ENCODE measurements around the gene RPIA.
"Not testable (repeated sequence)": the region's sequence is repeated elsewhere in the genome, so short reads cannot be mapped to it uniquely, and the experiment has no call there.

RPIA gene

DNA sequence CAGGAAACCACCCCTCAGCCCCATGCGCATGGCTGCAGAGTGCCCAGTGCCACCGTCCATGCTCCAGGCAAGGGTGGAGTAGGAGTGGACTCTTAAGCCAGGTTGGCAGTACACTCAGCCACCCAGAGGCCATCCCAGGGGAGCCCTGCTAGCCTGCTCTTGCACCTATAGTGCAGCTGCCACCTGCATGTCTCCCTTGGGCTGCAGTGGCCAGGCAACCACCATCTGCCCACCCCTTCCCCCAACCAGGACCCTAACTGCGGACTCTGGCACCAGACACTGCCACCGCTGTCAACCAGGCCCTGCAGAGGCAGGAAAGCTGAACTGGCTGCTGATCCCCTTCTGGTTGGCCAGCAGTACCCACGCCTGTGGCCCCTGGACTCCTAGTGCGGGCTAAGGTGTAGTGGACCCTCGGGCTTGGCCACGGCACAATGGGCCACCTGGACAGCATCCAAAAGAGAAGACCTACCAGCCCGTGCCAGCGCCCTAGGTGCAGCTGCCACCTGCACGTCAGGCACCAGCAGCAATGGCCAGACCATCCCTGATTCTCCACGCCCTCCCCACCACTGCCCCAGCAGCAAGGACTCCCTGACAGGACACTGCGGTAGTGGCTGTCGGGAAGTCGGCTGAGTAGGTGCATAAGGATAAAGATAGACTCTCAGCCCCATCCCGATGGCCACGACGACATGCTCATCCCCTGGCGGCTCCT lies 72.8 kb downstream of the RPIA start:
- TF ChIP-seq, protein P1, sequence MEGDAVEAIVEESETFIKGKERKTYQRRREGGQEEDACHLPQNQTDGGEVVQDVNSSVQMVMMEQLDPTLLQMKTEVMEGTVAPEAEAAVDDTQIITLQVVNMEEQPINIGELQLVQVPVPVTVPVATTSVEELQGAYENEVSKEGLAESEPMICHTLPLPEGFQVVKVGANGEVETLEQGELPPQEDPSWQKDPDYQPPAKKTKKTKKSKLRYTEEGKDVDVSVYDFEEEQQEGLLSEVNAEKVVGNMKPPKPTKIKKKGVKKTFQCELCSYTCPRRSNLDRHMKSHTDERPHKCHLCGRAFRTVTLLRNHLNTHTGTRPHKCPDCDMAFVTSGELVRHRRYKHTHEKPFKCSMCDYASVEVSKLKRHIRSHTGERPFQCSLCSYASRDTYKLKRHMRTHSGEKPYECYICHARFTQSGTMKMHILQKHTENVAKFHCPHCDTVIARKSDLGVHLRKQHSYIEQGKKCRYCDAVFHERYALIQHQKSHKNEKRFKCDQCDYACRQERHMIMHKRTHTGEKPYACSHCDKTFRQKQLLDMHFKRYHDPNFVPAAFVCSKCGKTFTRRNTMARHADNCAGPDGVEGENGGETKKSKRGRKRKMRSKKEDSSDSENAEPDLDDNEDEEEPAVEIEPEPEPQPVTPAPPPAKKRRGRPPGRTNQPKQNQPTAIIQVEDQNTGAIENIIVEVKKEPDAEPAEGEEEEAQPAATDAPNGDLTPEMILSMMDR (IDR thresholded peaks at IDR 0.05; ENCODE audit: low read length) = no peak
- TF ChIP-seq EZH2phosphoT487 (IDR thresholded peaks at IDR 0.05; ENCODE audit: low read length) (no peak), EZH2 (optimal IDR thresholded peaks at IDR 0.05; ENCODE audit: low read depth, low read length) (no peak)
- Histone ChIP-seq H3K4me2 (ENCODE audit: low read depth, low read length) (no peak overlapping the region), H3K27me3 (replicated peaks; ENCODE audit: insufficient read depth, low read length) (no peaks in the 10 kb centered on the region)

DNA sequence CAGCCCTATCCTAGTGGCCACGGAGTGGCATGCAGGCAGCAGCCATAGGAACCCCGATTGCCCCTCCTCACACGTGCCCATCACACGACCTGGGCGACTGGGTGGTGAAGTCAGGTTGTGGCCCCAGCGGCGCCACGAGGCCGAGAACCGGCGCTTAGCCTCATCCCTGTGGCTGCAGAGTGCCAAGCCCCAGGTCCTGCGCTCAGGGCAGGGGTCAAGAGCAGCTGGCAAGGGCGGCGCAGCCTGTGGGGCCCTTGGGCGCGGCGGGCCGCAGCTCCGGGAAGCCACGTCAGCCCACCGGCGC lies 73.3 kb downstream of the RPIA start:
- H3K79me2 ChIP-seq (ENCODE audit: low read length) = peaks cover 29% of the 10 kb centered on the region
- DNase-seq = no peak
- no peaks in the 10 kb centered on the region for H4K20me1 ChIP-seq (ENCODE audit: insufficient read depth, low read length)
- H3K9ac ChIP-seq (ENCODE audit: low read length) = no peak overlapping the region
- no peak overlapping the region for H3K27ac ChIP-seq (ENCODE audit: low read length)
- H3K4me2 ChIP-seq (ENCODE audit: low read depth, low read length) = 0 out of 2 replicates have a peak overlapping the region, but pooled peaks have one; percentile 68
- no peak overlapping the region for H2AFZ ChIP-seq (ENCODE audit: low read length)
- no peak overlapping the region for H3K4me3 ChIP-seq (ENCODE audit: low read length)
- peaks cover 15% of the 10 kb centered on the region for H3K4me1 ChIP-seq (ENCODE audit: low read length)
- H3K9me2 ChIP-seq (replicated peaks; ENCODE audit: insufficient read depth, low read length) = no peaks in the 10 kb centered on the region
- no peaks in the 10 kb centered on the region for H3K9me3 ChIP-seq (replicated peaks; ENCODE audit: insufficient read depth, low read length)
- peaks cover 3% of the 10 kb centered on the region; the same call in 1 of the 2 replicates for H3F3A ChIP-seq (ENCODE audit: insufficient read depth, low read length)
- no peak for TF ChIP-seq EZH2phosphoT487 (IDR thresholded peaks at IDR 0.05; ENCODE audit: low read length)
- no peak for TF ChIP-seq EZH2 (optimal IDR thresholded peaks at IDR 0.05; ENCODE audit: low read depth, low read length)
- TF ChIP-seq, protein P1 (IDR thresholded peaks at IDR 0.05; ENCODE audit: low read length) = no peak
- no peaks in the 10 kb centered on the region for H3K36me3 ChIP-seq (replicated peaks; ENCODE audit: insufficient read depth, low read length)
- no peaks in the 10 kb centered on the region for H3K27me3 ChIP-seq (replicated peaks; ENCODE audit: insufficient read depth, low read length)

More for the DNA sequence above, 72.8 kb downstream of the RPIA start:
- Histone ChIP-seq H3K79me2 (ENCODE audit: low read length) (peaks cover 24% of the 10 kb centered on the region), H3K9ac (ENCODE audit: low read length) (no peak overlapping the region), H3K36me3 (replicated peaks; ENCODE audit: insufficient read depth, low read length) (no peaks in the 10 kb centered on the region), H3K4me1 (ENCODE audit: low read length) (peaks cover 15% of the 10 kb centered on the region), H3K9me2 (replicated peaks; ENCODE audit: insufficient read depth, low read length) (no peaks in the 10 kb centered on the region), H4K20me1 (ENCODE audit: insufficient read depth, low read length) (no peaks in the 10 kb centered on the region), H3K9me3 (replicated peaks; ENCODE audit: insufficient read depth, low read length) (no peaks in the 10 kb centered on the region), H3K27ac (ENCODE audit: low read length) (no peak overlapping the region), H3K4me3 (ENCODE audit: low read length) (no peak overlapping the region), H3F3A (ENCODE audit: insufficient read depth, low read length) (peaks cover 3% of the 10 kb centered on the region; the same call in 1 of the 2 replicates), H2AFZ (ENCODE audit: low read length) (no peak overlapping the region)
- no peak for DNase-seq

DNA sequence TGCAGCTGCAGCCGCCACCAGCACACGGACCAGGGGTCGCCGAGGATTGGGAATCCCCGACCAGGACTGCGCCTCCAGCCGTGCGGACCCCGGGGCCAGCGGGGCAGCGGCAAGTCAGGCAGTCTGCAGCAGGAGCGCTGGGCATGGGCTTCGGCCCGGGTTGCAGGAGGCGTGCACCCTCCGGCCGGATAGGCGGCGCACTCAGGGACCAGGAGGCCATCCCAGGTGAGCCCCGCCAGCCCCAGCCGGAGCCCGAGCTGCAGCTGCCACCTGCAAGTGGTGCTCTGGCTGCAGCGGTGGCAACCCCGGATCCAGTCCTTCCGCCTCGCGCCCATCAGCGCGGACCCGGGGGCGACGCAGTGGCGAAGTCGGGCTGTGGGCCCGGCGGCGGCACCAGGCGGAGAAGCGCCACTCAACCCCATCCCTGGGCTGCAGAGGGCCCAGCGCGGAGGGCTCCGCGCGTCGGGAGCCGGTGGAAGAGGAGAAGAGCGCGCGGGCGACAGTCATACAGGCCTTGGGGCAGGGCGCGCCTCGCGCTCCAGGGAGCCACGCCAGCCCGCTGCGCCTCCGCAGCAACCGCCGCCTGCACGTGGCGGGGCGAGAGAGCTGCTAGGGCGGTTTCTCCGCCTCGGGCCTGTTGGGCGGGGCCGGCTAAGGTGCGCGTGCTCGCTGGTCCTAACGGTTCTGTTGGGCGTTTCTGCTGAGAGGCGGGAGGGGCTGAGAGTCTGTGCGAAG lies 73.8 kb downstream of the RPIA start:
- TF ChIP-seq EZH2 (optimal IDR thresholded peaks at IDR 0.05; ENCODE audit: low read depth, low read length) = no peak
- TF ChIP-seq, protein P1 (IDR thresholded peaks at IDR 0.05; ENCODE audit: low read length) = no peak
- TF ChIP-seq EZH2phosphoT487 (IDR thresholded peaks at IDR 0.05; ENCODE audit: low read length) = no peak
- Histone ChIP-seq H3K79me2 (ENCODE audit: low read length) (peaks cover 34% of the 10 kb centered on the region), H3K36me3 (replicated peaks; ENCODE audit: insufficient read depth, low read length) (no peaks in the 10 kb centered on the region; the same call in 1 of the 2 replicates), H3K9me3 (replicated peaks; ENCODE audit: insufficient read depth, low read length) (no peaks in the 10 kb centered on the region), H2AFZ (ENCODE audit: low read length) (peak overlapping the region; percentile 75), H3K4me3 (ENCODE audit: low read length) (peak overlapping the region; percentile 75), H3K27ac (ENCODE audit: low read length) (peak overlapping the region; percentile 77; the same call in 1 of the 2 replicates), H3K4me2 (ENCODE audit: low read depth, low read length) (peak overlapping the region; percentile 68; the same call in 1 of the 2 replicates), H3K9me2 (replicated peaks; ENCODE audit: insufficient read depth, low read length) (no peaks in the 10 kb centered on the region), H3F3A (ENCODE audit: insufficient read depth, low read length) (peaks cover 3% of the 10 kb centered on the region; the same call in 1 of the 2 replicates), H4K20me1 (ENCODE audit: insufficient read depth, low read length) (no peaks in the 10 kb centered on the region), H3K9ac (ENCODE audit: low read length) (peak overlapping the region; percentile 84; the same call in 1 of the 2 replicates), H3K4me1 (ENCODE audit: low read length) (peaks cover 15% of the 10 kb centered on the region), H3K27me3 (replicated peaks; ENCODE audit: insufficient read depth, low read length) (no peaks in the 10 kb centered on the region)
- DNase-seq = peak; percentile 97

DNA sequence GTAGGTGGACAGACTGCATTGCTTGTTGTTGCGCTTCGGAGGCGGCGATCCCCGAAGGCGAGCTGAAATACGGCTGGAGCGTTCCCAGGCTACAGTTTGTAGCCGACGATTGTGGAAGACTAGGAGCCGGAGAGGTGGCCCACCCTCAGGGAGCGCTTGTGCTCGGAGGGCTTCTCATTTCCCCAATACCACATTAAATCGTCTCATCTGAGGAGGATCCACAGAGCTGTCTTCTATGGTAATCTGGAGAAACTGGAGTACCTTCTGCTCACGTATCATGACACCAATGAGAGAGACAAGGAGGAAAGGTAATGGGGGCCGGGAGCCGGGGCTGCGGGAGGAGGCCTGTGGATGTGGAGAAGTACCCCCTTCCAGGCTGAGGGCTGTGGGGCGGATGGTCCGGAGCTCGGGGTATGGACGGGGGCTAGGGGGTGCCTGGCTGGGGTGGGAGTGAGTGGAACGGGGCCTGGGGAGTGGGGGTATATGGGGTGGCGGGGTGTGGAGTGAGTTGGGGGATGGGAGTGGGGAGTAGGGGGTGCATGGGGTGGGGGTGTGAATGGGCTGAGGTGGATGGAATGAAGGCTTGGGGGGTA lies 74.5 kb downstream of the RPIA start:
- peak overlapping the region; percentile 84 for H3K9ac ChIP-seq (ENCODE audit: low read length)
- H3K9me3 ChIP-seq (replicated peaks; ENCODE audit: insufficient read depth, low read length); H4K20me1 ChIP-seq (ENCODE audit: insufficient read depth, low read length); H3K4me1 ChIP-seq (ENCODE audit: low read length); H3K36me3 ChIP-seq (replicated peaks; ENCODE audit: insufficient read depth, low read length); DNase-seq; H3F3A ChIP-seq (ENCODE audit: insufficient read depth, low read length); H3K9me2 ChIP-seq (replicated peaks; ENCODE audit: insufficient read depth, low read length); H3K27me3 ChIP-seq (replicated peaks; ENCODE audit: insufficient read depth, low read length): not testable (repeated sequence)
- H3K79me2 ChIP-seq (ENCODE audit: low read length) = peaks cover 35% of the 10 kb centered on the region
- peak overlapping the region; percentile 77; the same call in 1 of the 2 replicates for H3K27ac ChIP-seq (ENCODE audit: low read length)
- peak overlapping the region; percentile 75 for H3K4me3 ChIP-seq (ENCODE audit: low read length)
- peak overlapping the region; percentile 38; the same call in 1 of the 2 replicates for H3K4me2 ChIP-seq (ENCODE audit: low read depth, low read length)
- H2AFZ ChIP-seq (ENCODE audit: low read length) = peak overlapping the region; percentile 33

All from MM.1S (cell line).